Measurements from ENCODE around the gene AXIN1. TPM values are rescaled to one million over a fixed set of nuclear protein-coding genes. Genes with fewer than 3 reads are reported as not detected.
"Not testable (repeated sequence)": the region's sequence is repeated elsewhere in the genome, so short reads cannot be mapped to it uniquely, and the experiment has no call there.

AXIN1 gene
- total RNA-seq, 3 donors from 2014 or later: 33.0 to 46.3 (median 40.0) TPM

DNA sequence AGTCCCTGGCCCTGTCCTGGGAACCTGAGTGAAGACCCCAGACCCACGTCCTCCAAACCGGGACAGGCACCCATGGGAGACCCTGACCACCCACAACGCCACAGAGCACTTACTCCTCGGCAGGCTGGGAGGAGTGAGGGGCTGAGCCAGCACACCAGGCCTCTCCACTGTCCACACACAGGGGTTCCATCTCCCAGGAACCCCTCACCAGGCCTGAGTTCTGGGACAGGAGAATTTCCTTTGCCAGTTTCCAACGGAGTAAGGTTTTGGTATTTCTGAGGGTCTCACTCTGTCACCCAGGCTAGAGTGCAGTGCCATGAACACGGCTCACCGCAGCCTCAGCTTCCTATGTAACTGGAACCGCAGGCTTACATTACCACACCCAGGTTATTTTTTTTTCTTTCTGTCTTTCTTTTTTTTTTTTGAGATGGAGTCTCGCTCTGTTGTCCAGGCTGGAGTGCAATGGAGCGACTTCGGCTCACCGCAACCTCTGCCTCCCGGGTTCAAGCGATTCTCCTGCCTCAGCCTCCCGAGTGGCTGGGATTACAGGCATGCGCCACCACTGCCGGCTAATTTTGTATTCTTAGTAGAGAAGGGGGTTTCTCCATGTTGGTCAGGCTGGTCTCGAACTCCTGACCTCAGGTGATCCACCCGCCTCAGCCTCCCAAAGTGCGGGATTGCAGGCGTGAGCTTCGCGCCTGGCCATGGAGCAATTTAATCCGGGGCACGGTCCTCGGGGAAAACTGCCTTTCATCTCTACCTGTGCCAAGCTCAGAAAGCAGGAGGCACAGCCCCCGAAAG is 27.6 kb upstream of the AXIN1 start:
- Histone ChIP-seq H3K9me3 (no peaks in the 10 kb centered on the region), H3K4me3 (no peak overlapping the region), H3K36me3 (ENCODE audit: low read depth) (no peaks in the 10 kb centered on the region), H3K4me1 (ENCODE audit: low read depth) (peaks cover 18% of the 10 kb centered on the region)
- DNase-seq (peak in 1 of 3 donors; percentile 28), ATAC-seq (no peak)
- TF ChIP-seq, protein P1, sequence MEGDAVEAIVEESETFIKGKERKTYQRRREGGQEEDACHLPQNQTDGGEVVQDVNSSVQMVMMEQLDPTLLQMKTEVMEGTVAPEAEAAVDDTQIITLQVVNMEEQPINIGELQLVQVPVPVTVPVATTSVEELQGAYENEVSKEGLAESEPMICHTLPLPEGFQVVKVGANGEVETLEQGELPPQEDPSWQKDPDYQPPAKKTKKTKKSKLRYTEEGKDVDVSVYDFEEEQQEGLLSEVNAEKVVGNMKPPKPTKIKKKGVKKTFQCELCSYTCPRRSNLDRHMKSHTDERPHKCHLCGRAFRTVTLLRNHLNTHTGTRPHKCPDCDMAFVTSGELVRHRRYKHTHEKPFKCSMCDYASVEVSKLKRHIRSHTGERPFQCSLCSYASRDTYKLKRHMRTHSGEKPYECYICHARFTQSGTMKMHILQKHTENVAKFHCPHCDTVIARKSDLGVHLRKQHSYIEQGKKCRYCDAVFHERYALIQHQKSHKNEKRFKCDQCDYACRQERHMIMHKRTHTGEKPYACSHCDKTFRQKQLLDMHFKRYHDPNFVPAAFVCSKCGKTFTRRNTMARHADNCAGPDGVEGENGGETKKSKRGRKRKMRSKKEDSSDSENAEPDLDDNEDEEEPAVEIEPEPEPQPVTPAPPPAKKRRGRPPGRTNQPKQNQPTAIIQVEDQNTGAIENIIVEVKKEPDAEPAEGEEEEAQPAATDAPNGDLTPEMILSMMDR (IDR thresholded peaks at IDR 0.05): no peak
- intact Hi-C loops (cut with DNase I, micrococcal nuclease): no loop called here

DNA sequence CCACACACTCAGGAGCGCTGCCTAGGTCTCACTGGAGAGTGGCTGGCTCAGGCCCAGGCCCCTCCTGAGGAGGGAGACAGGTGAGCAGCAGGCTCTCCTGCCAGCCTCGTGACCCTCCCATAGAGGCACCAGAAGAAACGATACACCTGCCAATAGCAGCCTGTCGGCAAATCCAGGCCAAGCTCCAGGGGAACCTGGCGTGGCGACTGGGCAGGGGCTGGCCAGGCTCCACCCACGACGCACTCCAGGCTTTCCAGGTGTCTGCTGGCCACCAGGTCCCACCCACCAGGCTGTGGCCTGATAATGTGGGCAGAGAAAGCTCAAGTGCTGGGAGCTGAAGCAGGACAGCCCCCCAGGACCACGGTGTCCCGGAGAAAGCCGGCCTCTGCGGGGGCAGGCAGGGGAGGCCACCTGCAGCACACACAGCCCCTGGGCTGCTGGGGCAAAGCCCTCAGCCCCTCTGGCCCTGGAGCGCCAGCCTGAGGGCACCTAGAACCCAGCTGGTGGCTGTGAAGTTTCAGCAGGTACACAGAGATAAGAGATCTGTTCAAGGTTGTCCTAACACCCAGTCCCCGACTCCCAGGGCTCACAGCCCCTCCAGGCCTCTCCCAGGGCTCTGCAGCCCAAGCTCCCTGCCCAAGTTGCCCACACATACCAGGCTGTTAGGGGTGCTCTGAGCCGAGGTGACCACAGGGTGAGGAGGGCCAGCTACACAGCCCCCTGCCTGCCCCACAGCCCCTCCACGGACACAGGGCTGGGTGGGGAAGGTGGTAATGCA is 26.8 kb upstream of the AXIN1 start:
- Histone ChIP-seq H3K4me3 (no peak overlapping the region), H3K9me3 (no peaks in the 10 kb centered on the region), H3K4me1 (ENCODE audit: low read depth) (peaks cover 18% of the 10 kb centered on the region), H3K36me3 (ENCODE audit: low read depth) (peaks cover 4% of the 10 kb centered on the region)
- intact Hi-C loops (cut with DNase I, micrococcal nuclease): no loop called here
- ATAC-seq: peak; percentile 75
- DNase-seq: peak; percentile 86 to 90 (median 88)
- TF ChIP-seq, protein P1 (IDR thresholded peaks at IDR 0.05): no peak

DNA sequence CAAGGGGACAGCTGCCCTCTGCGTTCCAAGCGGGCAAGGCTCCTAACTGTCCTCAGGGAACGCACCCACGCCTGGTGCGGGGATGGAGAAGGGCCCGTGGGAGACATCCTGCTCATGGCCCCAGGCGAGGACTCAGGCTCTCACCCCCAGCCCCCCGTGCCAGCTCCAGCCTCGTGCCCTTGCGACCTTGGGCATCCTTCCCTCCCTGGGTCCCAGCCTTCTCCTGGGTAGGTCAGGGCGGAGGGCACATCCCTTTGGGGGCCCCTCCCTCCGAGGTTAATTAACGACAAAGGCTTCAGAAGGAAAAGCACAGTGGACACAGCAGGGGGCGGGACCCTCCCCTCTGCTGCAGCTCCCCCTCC is 26.3 kb upstream of the AXIN1 start:
- intact Hi-C loops (cut with DNase I, micrococcal nuclease): no loop called here

DNA sequence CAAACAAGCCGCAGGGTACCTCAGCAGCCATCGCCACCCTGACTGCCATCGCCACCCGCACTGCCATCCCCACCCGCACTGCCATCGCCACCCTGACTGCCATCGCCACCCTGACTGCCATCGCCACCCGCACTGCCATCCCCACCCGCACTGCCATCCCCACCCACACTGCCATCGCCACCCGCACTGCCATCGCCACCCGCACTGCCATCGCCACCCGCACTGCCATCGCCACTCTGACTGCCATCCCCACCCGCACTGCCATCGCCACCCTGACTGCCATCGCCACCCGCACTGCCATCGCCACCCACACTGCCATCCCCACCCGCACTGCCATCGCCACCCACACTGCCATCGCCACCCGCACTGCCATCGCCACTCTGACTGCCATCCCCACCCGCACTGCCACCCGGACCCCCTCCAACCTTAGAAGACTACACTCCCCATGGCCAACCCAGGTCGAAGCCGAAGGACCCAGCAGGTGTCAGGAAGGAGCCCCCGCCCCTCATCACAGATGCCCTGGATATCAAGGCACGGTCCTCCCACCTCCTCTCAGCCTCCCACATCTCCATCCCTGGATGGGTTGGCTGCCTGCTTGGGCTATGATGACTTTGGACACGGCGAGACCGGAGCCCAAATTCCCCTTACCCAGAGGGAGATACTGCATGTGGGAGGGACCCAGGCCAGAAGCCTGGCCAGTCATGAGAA is 25.7 kb upstream of the AXIN1 start:
- intact Hi-C loops (cut with DNase I, micrococcal nuclease); H3K9me3 ChIP-seq; H3K36me3 ChIP-seq (ENCODE audit: low read depth); H3K4me3 ChIP-seq; ATAC-seq: not testable (repeated sequence)
- H3K4me1 ChIP-seq (ENCODE audit: low read depth): peaks cover 18% of the 10 kb centered on the region
- DNase-seq: peak in 1 of 3 donors; percentile 43

More for the DNA sequence above, 26.3 kb upstream of the AXIN1 start:
- ATAC-seq (no peak), DNase-seq (no peak)
- Histone ChIP-seq H3K36me3 (ENCODE audit: low read depth) (peaks cover 9% of the 10 kb centered on the region), H3K4me1 (ENCODE audit: low read depth) (peaks cover 18% of the 10 kb centered on the region), H3K9me3 (no peaks in the 10 kb centered on the region), H3K4me3 (no peak overlapping the region)
- TF ChIP-seq, protein P1 (IDR thresholded peaks at IDR 0.05): no peak

DNA sequence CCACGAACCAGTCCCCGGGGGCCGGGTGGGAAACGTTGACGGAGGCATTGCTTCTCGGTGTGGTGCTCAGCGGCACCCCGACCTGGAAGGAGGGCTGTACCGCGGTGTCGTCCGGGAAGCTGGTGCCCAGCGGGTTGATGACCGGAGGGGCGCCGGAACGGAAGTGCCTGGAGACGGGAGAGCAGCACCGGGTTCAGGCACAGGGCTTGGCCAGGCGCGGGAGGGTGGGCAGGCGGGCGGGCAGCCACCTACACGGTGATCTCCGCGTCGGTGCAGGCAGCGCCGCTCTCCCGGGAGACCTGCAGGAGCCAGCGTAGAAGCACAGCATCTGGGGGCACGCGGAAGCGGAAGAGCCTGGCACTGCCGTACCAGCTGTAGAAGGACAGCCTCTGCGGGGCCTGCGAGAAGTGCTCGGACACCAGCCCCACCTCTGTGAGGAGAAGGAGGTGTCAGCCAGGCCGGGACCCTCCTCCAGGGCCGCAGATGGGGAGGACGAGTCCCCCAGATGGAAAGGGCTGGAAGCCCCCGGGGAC is 25.0 kb upstream of the AXIN1 start:
- H3K4me3 ChIP-seq: no peak overlapping the region
- intact Hi-C loops (cut with DNase I, micrococcal nuclease): no loop called here
- peak in 2 of 3 donors; percentile 34 to 58 for DNase-seq
- no peaks in the 10 kb centered on the region for H3K9me3 ChIP-seq
- ATAC-seq: no peak
- peaks cover 18% of the 10 kb centered on the region for H3K4me1 ChIP-seq (ENCODE audit: low read depth)
- TF ChIP-seq, protein P1 (IDR thresholded peaks at IDR 0.05): no peak
- peaks cover 9% of the 10 kb centered on the region for H3K36me3 ChIP-seq (ENCODE audit: low read depth)

All from mucosa of descending colon (tissue), 3 donors.